GM18519 (cell line): Measurements from ENCODE around the gene CKM.

Experiments used
- ATAC-seq: cut with Tn5 transposase; IDR thresholded peaks from one replicate; pipeline ENCODE4 v1.9.1; 2021; ENCODE audit warnings: mild to moderate bottlenecking, moderate library complexity; ENCODE audit not compliant: unreplicated experiment, low FRiP score

Gene CKM

DNA sequence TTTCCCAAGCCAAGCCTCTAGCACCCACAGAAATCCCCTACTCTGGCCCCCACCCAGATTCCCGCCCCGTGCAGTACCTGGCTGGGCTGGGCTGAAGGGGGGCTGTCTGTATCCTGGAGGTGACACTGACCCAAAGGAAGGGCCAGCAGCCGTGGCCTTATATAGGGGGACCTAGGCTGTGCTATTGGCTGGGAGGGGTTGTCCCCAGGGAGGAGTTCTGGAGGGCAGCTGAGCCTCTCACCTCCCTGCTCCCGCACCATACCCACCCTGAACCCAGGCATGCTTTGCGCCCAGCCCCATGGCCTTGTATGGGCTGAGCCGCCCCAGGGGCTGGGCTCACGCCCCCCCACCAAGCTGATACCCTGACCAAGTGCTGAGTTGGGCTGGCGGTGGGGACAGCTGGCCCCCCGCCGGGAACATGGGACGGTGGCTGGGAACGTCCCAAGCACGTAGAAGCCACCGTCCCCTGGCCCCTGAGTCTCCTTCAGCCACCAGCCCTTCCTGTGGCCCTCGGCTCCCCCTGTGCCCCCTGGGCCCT is at the start of gene CKM:
TSS of gene CKM (minus strand) at position 132 of the 538 bp plus-strand sequence. CDS start 3,162 bp downstream, outside the sequence.
- no peak for ATAC-seq

DNA sequence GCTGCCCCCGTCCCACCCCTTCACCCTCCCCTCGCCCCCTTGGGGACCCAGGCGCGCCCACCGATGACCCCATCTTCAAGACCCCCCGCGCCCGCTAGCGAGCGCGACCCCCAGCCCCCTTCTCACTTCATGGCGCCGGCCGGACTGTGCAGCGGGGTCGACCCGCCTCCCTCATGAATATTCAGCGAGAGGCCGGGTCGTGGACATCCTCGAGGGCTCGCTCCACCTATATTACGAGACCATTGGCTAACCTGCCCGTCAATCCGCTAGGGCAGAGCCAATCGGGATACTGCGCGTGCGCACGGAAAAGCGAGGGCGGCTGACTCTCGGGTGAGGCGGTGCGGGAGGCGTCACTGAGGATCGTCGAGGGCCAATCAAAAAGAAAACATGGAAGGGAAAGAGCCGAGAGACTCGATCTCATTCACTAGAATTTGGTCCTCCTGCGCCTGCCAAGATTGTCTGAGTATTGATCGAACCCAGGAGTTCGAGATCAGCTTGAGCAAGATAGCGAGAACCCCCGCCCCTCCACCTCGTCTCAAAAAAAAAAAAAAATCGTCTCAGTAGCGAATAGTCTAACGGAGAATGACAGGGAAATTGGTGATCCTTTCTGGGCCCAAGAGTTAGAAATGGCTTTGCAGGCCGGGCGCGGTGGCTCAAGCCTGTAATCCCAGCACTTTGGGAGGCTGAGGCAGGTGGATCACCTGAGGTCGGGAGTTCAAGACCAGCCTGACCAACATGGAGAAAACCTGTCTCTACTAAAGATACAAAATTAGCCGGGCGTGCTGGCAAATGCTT is 47.9 kb upstream of the CKM start, which contains the start of gene ERCC2:
TSS of gene ERCC2 (minus strand) at position 164 of the 795 bp plus-strand sequence. CDS start at position 131, 33 bp downstream.
- peak; percentile 92 for ATAC-seq

DNA sequence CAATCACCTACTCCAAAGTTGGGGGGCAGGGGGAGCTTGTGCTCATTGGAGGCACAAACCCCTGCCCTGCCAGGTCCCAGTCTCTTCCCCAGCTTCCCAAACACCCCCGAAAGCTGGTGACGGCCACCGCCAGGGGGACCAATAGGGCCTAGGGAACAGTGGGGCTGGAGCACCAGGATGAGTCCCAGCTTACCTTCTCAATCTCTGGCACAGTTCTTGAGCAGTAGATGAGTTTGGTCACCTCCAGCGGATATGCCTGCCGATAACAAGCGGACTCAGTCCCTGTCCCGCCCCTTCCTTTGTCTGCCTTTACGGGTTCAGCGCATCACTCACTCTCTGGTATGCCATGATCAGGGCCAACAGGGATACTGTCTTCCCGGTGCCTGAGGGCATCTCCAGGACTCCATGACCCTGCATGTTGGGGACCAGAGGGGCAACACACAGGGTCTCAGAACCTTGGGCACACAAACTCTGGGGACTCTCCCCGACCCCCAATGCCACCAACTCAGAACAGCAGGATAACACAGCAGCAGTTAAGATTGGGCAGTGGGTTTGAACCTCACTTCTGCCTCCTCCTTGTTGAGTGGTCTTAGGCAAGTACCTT is 46.2 kb upstream of the CKM start:
- ATAC-seq = no peak

DNA sequence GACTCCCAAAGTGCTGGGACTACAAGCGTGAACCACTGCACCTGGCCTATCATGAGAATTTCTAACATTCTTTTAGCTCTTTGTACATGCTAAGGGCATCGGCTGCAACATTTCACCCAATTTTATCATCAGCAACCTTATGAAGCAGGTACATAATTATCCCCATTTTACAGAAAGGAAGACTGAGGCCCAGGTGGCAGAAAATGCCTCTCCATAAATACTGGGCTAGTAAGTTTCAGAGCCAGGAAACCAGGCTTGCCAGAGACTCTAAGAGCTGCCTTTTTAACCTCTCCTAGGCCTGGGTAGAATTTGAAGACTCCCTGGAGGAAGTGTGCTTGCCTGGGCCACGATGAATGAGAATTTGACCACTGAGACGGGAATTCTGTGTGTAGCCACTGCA is 45.5 kb upstream of the CKM start:
- ATAC-seq = no peak

DNA sequence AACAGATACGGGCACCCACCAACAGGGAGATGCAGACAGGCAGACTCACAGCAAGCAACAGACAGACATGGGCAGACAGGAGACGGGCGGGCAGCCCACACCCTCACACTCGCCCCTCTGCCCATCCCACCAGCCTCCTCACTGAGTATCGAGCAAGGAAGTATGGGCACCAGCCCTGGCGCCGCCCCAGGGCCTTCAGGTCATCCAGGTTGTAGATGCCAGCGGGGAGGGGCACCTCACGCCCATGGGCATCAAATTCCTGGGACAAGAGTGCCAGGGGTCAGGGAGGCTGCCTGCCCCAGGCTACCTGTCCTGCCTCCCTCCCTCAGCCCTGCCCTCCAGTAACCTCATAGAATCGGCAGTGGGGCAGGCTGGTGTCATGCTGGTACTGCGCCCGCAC is 42.0 kb upstream of the CKM start:
- no peak for ATAC-seq

DNA sequence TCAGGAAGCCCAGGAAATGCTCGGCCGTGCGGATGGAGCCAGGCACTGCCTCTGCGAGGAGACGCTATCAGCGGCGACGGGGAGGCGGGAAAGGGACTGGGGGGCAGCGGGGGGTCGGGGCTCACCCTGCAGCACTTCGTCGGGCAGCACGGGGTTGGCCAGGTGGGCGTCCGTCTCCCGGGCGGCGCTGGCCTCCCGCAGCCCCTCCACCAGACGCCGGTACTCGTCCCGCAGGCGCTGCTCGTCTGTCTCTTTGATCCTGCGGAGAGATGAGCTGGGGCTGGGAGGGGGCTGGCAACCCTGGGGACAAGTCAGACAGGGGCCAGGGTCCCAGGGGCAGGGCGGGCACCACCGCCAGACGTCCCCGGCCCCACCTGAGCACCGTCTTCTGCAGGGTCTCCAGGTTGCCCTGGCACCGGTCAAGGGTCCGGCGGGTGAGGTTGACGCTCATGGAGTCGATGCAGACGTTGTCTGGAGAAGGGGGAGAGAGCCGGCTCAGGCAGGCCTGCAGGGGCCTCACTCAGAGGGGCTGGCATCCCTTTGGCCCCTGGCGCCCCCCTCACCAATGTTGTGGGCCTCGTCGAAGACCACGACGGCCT is 41.3 kb upstream of the CKM start:
- no peak for ATAC-seq

DNA sequence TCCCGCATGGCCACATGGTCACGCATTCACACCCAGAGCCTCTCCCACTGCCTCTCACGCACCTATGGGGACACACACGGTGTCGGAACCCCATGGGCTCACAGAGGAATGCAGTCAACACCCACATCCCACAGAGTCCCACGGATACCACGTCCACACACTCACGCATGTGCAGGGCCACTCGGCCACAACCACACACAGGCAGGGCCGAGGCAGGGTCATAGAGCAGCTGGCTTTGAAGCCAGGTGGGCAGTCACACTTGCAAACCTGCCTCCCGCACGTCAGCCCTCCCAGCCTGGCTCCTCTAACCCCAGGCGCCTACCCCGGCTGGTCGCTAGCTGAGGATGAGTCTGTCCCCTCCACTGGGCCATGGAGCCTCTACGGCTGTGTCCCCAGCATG is 39.6 kb upstream of the CKM start:
- no peak for ATAC-seq

DNA sequence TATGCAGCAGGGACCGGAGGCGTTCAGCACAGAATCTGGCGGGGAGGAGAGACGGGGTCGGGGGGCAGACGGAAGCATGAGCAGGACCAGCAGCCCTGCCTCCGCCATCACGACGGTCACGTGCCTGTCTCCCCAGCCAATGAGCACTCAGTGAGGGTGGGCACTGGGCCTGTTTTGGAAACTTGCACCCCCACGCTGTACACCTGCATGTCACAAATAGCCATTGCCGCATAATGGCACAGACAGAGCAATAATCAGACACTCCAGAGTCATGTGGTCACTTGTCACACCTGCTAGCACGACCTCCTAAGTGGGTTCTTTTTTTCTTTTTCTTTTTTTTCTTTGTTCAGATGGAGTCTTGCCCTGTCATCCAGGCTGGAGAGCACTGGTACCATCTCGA is 38.9 kb upstream of the CKM start:
- ATAC-seq = no peak

DNA sequence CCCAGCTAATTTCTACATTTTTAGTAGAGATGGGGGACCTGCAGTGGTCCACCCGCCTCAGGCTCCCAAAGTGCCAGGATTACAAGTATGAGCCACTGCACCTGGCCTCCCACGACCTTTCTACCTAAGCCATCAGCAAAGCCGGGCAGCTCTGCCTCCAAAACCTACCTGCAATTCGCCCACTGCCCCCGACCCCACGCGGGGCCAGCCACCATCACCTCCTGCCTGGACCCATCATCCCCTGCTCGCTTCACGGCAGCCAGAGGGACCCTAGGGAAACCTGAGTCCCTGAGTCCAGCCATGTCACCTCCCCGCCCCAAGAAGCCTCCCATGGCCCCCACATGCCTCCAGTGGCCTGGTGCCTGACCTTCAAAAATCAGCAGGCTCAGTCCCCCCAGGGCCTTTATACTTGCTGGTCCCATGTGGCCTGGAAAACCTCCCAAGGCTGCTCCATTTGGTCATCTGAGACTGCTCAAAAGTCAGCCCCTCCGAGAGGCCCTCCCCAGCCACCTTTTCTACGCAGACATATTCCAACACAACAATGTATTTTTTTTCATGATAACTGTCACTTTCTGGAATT is 35.6 kb upstream of the CKM start:
- ATAC-seq = no peak

DNA sequence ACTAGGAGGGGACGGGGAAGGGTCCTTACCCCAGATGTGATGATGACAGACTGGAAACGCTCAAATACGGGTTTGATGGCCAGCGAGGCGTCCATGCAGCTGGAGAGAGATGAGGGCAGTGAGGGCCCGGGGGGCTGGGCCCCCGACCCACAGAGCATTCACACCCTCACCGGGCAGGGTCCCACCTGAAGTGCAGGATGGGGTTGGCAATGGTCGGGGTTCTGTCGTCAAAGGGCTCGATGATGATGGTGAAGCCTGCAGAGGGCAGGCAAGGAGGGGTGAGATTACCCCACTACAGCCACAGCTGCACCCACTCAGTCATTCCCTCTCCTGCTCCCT is 34.7 kb upstream of the CKM start:
- ATAC-seq = no peak

DNA sequence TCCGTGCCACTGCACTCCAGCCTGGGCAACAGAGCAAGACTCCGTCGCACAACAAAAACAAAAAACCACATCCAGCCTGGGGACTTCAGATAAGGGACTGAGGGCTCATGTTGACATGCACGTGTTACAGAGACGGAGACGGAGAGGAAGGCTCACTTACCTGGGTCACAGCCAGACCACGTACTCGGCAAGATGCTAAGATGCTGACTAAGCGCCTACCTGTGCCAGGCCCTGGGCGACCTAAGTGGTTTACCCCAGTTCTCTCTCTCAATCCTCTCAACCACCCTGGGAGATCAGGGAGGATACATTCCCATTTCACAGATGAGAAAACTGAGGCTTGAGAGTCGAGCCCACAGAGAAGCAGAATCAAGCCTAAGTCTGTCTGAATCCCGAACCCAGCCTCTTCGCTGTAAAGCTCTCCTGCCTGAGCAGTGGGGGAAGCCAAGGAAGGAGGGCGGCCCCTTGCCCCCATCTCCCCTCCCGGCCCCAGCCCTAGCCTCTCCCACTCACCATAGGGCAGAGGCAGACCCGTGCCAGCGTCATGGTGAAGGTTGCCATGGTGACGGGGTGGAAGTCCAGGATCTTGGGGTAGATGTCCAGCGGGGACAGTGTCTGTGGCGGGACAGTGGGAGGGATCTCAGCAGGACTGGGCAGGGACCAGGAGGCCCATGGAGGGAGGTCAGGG is 34.2 kb upstream of the CKM start:
- no peak for ATAC-seq

DNA sequence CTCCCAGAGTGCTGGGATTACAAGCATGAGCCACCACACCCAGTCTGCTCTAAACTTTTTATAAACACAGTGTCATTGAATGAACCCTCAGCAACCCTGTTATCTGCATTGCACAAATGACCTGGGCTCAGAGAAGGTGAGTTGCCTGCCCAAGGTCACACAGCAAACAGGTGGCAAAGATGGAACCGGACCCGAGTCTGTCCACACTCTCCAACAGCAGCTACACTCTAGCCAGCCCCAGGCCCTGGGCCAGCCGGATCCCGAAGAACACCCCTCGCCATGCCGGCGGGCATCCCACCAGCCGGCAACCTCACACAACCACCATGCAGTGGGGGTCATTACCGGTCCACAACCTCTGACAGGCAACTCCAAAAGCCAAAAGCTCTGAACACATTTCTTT is 33.2 kb upstream of the CKM start:
- no peak for ATAC-seq

DNA sequence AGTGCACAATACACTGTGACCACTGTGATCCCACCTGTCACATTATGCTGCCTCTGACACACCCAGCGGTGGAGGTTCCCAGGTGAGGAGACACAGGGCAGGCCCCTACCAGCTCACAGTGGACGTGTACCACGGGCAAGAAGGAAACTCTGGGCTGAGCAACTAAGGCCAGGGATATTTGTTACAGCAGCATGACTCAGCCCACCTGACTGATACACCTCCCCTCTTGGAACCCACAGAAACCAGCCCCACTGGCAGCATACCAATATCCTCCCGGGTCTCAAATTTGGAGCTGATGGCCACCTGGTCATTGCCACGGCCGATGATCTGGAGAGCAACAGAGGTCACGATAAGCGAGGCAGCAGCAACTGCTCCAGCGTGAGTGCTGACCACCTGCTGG is 32.7 kb upstream of the CKM start:
- ATAC-seq = no peak

DNA sequence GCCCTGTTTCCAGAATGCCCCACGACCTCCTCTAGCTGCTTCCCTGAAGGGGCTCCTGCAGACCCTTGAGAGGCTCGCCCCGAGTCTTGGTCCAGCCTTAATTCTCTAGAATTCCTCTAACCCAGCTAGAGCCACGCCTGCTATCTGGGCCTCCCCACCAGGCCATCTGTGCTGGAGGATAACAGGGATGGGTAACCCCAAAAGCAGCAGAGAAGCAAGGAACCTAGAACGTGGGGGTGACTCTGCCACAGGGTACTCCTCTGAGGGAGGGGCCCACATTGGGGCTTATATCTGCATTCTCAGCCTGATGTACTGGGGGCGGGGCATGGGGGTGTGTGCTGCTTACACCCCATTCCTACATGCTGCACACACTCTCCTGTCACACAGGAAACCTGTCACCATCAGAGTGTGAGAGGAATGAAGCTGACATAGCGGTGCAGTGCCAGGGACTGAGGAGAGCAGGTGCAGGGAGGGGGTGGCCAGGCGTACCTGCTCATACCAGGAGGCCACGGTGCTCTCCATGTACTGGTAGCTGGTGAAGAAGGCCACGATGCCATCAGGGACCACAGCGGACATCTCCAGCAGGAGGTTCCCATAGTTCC is 31.7 kb upstream of the CKM start:
- ATAC-seq = no peak

DNA sequence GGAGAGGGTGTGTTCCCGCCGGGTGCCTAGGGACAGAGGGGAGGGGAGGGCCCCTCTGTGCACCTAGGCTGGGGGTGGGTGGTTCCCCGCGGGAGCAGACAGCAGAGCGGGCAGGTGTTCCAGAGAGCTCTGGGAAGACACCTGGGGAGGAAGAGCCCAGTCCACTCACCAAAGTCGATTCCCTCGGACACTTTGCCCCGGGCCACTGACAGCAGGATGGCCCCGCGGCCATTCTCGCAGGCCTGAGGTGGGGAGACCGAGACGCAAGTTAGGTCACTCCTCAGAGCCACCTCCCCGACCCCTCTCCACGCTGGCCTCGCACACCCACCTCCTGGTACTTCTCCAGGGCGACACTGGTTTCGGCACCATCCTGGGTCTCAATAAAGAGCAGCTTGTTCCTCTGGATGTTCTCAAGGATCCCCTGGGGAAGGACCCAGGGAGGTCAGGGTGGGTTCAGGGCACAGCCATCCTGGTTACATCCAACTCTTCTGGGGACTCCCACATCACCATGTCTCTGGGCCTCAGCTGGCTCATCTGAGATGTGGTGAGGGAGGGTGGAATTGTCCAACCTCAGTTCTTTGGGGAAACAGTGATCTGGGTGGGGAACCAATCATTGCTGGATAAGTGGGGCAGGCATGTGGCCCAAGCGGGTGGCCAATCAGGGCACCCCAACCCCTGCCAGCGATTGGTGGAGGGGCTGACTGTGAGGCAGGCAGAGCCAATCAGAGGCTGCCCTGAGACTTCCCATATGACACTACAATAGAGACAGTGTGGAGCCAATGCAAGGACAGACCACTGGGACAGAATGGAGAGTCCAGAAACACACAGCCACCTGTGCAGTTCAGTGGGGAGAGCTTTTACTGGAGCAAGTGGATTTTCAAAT is 30.5 kb upstream of the CKM start:
- ATAC-seq = no peak

DNA sequence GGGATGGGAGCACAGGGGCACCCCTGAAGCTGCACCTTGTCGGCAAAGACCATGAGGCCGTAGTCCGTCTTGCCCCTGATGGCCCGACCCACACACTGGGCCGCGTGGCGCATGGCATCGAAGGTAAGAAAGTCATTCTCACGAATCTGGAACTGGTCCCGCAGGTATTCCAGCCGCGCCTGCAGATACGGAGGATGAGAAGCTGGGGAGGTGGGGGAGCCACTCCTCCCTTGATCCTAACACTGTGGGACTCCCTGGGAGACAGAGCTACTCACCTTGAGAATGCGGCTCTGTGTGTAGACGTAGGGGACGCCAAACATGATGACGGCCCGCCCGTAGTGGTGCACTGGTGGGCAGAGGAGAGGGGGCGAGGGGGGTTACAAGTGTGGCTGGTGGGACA is 29.8 kb upstream of the CKM start:
- ATAC-seq = no peak

DNA sequence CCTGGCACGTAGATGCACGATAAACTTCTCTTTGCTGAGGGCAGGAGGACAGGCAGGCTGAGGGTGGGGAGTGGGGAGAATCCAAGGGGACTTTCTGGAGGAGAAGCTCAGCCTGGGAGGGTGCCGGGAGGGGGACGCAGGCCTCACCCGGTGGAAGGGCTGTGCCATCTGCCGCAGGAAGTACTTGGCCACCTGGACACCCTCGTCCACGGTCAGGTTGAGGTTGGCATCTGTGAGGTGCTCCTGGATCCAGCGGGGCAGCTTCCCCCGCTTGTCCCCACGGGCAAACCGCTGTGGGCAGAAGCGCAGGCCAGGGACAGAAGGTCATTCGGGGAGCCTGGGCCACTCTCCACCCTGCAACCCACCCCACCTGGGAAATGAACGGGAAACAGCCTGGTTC is 29.4 kb upstream of the CKM start:
- no peak for ATAC-seq

DNA sequence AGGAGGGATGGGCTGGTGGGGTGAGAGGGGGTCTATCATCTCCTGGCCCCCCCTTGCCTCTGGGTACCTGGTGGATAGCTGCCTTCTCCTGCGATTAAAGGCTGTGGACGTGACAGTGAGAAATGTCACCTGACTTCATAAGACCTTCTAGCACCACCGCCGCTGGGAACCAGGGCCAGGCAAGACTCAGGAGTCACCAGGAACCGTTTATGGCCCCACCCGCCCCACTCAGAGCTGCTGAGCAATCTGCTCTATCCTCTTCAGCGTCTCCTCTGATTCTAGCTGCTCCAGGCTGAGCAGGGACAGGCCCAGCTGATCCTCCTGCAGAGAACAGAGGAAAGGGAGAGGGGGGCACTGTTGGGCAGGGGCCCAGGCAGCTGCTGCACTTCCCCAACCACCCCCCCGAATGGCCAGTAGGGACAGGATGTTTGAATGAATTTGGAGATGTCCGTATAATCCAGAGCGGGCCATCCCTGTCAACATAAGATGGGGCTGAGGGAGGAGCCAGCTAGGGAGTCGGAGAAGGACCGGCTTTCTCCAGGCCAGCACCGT is 28.8 kb upstream of the CKM start:
- no peak for ATAC-seq

DNA sequence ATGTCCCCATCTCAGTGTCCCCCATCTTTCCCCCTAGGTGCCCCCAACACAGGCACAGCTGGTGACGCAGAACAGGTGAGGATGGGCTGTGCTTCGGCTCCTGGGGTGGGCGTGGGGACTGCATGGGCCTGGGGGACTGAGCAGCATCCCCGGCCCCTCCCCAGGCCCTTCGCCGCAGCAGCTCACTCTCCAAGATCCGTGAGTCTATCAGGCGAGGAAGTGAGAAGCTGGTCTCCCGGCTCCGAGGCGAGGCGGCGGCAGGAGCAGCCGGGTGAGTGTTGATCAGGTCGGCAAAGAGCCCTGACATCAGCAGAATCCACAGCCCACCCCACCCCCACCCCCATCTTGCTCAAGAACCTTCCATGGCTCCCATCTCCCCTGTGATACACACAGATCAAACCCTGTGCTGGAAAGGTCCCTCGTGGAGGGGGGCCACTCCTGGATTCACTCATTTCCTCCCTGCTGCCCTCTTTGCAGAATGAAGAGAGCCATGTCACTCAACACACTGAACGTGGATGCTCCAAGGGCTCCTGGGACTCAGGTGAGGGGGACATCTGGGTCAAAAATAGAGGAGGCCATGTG is 27.9 kb upstream of the CKM start:
- no peak for ATAC-seq
